ENCODE data around the gene SMTNL2.
"Not testable (repeated sequence)": the region's sequence is repeated elsewhere in the genome, so short reads cannot be mapped to it uniquely, and the experiment has no call there.

The SMTNL2 gene

DNA sequence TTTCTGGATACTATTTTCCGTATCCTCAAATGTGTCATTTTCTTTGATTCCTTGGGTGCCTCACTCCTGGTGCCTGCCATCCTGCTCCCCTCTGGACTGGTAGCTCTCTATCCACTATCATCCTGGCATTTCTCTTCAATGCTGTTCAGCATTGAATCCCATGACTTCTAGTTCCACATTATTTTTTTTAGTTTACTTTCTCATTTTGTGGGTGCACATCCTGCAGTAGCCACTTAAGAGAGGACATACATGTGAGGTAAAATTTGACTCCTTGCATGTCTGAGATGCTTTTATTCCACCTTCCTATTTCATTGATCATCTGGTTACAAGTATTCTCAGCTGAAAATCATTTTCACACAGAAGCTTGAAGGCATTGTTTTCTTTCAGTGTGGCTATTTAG lies 38.0 kb downstream of the SMTNL2 start:
- intact Hi-C loops (cut with micrococcal nuclease), result no loop called here
- Mint-ChIP-seq H3K4me1 (ENCODE audit: low read depth) (peaks cover 41% of the 10 kb centered on the region), H3K4me3 (no peak overlapping the region)

DNA sequence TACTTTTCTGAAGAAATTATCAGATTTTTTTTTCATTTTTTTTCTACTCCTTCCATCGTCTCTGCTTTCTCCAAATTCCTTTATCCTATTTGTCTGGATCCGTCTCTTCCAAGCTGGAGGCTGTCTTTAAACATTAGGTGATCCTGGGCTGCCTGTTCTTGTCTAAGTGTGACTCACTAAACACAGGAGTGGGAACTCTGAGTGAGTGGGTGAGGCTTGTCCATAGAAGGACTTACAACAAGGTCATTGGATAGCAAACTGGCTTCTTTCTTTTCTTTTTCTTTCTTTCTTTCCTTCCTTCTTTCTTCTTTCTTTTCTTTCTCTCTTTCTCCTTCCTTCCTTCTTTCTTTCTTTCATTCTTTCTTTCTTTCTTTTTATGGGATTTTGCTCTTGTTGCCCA lies 38.9 kb downstream of the SMTNL2 start:
- Mint-ChIP-seq H3K36me3 (ENCODE audit: low read depth) (no peaks in the 10 kb centered on the region), H3K4me1 (ENCODE audit: low read depth) (peaks cover 42% of the 10 kb centered on the region), H3K27ac (no peak overlapping the region), H3K27me3 (peaks cover 3% of the 10 kb centered on the region), H3K9me3 (no peaks in the 10 kb centered on the region), H3K4me3 (no peak overlapping the region)
- intact Hi-C loops (cut with micrococcal nuclease), result no loop called here

More for the DNA sequence above, 38.0 kb downstream of the SMTNL2 start:
- Mint-ChIP-seq H3K27ac (no peak overlapping the region), H3K36me3 (ENCODE audit: low read depth) (no peaks in the 10 kb centered on the region), H3K9me3 (no peaks in the 10 kb centered on the region), H3K27me3 (peaks cover 9% of the 10 kb centered on the region)

DNA sequence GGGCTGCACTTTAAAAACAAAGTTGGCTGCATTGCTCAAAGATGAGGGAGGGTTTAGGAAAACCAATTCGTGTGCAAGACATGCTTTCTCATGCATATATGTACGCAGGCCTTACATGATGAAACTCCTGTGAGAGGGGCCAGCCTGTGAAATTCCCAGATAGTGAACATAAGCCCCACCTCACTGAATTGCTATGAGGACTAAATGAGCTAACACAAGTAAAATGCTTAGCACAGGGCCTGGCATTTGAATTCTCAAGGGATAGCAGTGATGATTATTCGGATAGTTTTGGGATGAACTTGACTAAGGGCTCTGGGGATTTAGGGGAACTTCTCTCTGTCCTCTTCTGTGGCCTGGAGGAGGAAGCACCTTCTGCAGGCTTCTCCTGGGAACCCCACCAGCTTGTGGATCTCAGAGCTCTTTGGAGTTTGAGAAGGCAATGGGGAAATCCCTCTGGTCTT lies 40.2 kb downstream of the SMTNL2 start:
- H3K9me3 Mint-ChIP-seq; intact Hi-C loops (cut with micrococcal nuclease); H3K36me3 Mint-ChIP-seq (ENCODE audit: low read depth): not testable (repeated sequence)

DNA sequence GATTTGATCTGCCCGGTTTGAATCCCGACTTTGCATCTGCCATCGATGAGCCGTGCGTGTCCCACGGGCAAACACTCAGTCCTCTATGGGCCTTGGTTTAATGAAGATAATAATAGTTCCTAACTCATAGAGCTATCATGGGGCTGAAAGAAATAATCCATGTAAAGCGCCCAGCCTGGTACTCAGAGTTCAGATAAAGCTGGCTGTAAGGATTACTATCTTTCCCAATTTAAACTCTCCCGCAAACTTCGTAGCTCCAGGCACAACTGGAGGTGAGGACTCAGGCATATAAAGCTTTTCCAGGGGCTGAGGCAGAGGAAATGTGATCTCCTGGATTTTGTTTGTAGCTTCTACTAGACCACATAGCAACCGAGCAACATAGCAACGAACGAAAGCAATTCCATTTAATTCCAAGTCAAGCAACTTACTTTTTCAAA lies 40.9 kb downstream of the SMTNL2 start:
- Mint-ChIP-seq H3K36me3 (ENCODE audit: low read depth) (peaks cover 10% of the 10 kb centered on the region), H3K27me3 (no peaks in the 10 kb centered on the region), H3K9me3 (no peaks in the 10 kb centered on the region), H3K4me1 (ENCODE audit: low read depth) (peaks cover 42% of the 10 kb centered on the region), H3K27ac (peak overlapping the region; percentile 52), H3K4me3 (no peak overlapping the region)
- intact Hi-C loops (cut with micrococcal nuclease), result no loop called here

More for the DNA sequence above, 40.2 kb downstream of the SMTNL2 start:
- H3K27me3 Mint-ChIP-seq, H3K4me3 Mint-ChIP-seq: not testable (repeated sequence)
- H3K4me1 Mint-ChIP-seq (ENCODE audit: low read depth), result peaks cover 42% of the 10 kb centered on the region
- H3K27ac Mint-ChIP-seq, result peak overlapping the region; percentile 52

DNA sequence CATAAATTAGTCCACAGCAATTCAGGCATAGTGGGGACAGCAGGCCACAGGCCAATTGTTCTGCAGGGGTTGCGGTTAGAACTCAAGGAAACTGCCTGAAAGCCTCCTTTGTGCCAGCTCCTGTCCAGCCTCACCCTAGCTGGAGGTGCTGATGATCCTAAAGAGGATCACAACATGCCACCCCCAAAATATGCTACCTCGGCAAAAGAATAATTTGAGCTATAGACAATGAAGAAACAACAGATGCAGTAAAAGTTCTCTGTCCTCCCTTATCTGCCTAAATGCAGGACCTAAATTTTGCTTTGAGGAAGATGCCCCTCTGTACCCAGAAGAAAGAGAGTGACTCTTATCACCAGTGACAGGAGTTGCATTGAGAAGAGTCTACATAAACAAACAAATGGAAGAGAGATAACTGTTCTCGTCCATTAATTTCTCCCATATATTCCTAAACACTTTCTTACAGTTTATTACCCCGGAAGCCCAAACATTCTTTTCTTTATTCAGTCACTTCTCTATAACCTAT lies 42.5 kb downstream of the SMTNL2 start:
- peak overlapping the region; percentile 27 for H3K27ac Mint-ChIP-seq
- H3K4me3 Mint-ChIP-seq, result no peak overlapping the region
- no peaks in the 10 kb centered on the region for H3K27me3 Mint-ChIP-seq
- intact Hi-C loops (cut with micrococcal nuclease), result loop anchor here (1.0 kb wide), 1 partner anchor 60 kb away; no protein-coding TSS in a partner anchor
- peaks cover 51% of the 10 kb centered on the region for H3K4me1 Mint-ChIP-seq (ENCODE audit: low read depth)
- peaks cover 26% of the 10 kb centered on the region for H3K36me3 Mint-ChIP-seq (ENCODE audit: low read depth)
- H3K9me3 Mint-ChIP-seq, result no peaks in the 10 kb centered on the region

DNA sequence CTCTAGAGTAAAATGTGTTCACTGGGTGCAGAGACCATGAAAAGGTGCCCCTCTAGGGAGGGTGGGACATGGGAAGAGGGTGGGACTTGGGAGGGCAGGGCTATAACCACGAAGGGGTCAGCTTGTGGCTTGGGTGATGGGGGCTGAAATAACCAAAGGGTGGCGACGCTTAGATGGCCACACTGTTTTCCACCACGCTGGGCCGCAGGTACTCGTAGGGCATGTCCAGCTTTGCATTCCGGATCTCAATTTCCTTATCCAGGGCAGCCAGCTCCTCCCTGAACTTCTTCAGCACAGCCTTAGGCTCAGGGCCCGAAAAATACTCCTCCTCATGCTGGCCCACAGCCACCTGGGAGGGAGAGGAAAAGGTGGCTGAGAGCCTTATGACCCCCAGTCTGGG lies 47.1 kb downstream of the SMTNL2 start:
- intact Hi-C loops (cut with micrococcal nuclease), result no loop called here
- Mint-ChIP-seq H3K36me3 (ENCODE audit: low read depth) (peaks cover 72% of the 10 kb centered on the region), H3K9me3 (no peaks in the 10 kb centered on the region), H3K27ac (peak overlapping the region; percentile 88), H3K27me3 (no peaks in the 10 kb centered on the region), H3K4me1 (ENCODE audit: low read depth) (peaks cover 60% of the 10 kb centered on the region), H3K4me3 (no peak overlapping the region)

DNA sequence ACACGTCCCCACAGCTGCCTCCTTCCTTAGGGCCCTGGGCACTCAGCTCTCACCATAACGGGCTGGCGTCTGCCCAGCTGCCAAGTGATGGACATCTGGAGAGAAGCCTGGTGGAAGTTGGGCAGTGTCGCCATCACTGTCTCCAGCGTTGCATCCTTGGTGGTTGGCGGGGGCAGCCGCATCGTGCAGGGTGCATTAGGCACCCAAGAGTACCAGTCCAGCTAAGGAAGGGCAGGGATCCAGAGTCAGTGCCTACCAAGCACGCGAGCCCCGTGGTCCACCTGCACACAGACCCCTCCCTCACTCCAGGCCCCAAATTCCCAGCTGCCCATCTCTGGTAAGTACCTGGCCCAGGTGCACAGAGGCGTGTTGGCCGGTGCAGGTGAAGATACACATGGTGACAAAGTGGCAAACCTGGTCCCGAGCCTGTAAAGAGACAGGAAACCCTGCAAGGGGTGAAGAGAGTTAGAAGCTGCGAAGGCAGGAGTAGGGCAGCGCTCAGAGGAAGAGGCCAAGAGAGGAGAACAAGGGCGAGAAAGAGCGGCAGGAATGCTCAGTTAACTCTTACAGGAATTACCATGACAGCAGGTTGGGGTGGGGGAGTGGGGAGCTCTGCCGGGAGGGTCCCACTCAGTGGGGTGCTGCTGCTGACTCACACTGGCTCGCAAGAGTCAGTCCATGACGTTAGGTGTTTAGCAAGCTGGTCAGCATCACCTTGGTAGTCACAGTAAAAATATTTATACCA lies 47.7 kb downstream of the SMTNL2 start:
- H3K27ac Mint-ChIP-seq, result peak overlapping the region; percentile 88

DNA sequence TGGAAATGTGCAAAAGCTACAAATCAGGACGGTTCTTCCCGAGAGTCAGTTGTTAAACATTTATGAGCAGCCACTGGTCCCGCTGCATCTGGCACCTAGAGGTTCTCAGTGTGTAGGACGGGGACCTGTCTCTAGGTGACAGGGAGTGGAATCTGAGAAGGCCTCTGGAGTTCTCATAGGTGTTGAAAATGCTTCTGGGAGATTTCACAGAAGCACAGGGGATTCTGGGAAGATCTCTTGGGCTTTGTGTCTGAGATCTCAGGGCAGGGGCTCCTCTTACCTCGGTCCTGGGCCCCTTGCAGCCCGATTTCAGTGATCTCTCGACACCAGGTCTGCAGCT lies 48.2 kb downstream of the SMTNL2 start:
- H3K4me3 Mint-ChIP-seq, result no peak overlapping the region
- H3K27me3 Mint-ChIP-seq, result no peaks in the 10 kb centered on the region
- H3K27ac Mint-ChIP-seq, result peak overlapping the region; percentile 88
- intact Hi-C loops (cut with micrococcal nuclease), result no loop called here
- H3K9me3 Mint-ChIP-seq, result no peaks in the 10 kb centered on the region
- peaks cover 84% of the 10 kb centered on the region for H3K36me3 Mint-ChIP-seq (ENCODE audit: low read depth)
- H3K4me1 Mint-ChIP-seq (ENCODE audit: low read depth), result peaks cover 61% of the 10 kb centered on the region

More for the DNA sequence above, 47.7 kb downstream of the SMTNL2 start:
- intact Hi-C loops (cut with micrococcal nuclease), result no loop called here
- Mint-ChIP-seq H3K4me3 (no peak overlapping the region), H3K9me3 (no peaks in the 10 kb centered on the region), H3K4me1 (ENCODE audit: low read depth) (peaks cover 60% of the 10 kb centered on the region), H3K27me3 (no peaks in the 10 kb centered on the region), H3K36me3 (ENCODE audit: low read depth) (peaks cover 78% of the 10 kb centered on the region)

DNA sequence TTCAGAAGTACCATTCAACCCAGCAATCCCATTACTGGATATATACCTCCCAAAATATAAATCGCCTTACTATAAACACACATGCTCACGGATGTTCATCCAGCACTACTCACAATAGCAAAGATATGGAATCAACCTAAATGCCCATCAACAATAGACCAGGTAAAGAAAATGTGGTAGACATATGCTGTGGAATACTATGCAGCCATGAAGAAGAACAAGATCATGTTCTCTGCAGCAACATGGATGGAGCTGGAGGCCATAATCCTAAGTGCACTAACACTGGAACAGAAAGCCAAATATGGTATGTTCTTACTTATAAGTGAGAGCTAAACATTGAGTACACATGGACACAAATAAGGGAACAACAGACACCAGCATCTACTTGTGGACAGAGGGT lies 49.3 kb downstream of the SMTNL2 start:
- Mint-ChIP-seq H3K9me3 (no peaks in the 10 kb centered on the region), H3K4me1 (ENCODE audit: low read depth) (peaks cover 72% of the 10 kb centered on the region), H3K27me3 (no peaks in the 10 kb centered on the region), H3K4me3 (peak overlapping the region; percentile 22), H3K36me3 (ENCODE audit: low read depth) (peaks cover 94% of the 10 kb centered on the region), H3K27ac (peak overlapping the region; percentile 88)
- intact Hi-C loops (cut with micrococcal nuclease), result no loop called here

DNA sequence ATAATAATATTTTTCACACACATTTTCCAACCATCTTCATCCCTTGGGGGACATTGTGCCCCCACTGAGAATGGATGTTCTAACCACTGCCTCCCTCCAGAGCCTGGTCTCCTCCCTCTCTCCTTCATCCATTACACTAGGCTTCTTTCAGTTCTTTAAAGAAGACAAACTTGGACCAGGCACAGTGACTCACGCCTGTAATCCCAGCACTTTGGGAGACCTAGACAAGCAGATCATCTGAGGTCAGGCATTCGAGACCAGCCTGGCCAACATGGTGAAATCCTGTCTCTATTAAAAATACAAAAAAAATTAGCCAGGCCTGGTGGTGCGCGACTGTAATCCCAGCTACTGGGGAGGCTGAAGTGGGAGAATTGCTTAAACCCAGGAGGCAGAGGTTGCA lies 50.6 kb downstream of the SMTNL2 start:
- Mint-ChIP-seq H3K27me3 (no peaks in the 10 kb centered on the region), H3K36me3 (ENCODE audit: low read depth) (peaks cover 97% of the 10 kb centered on the region), H3K9me3 (no peaks in the 10 kb centered on the region), H3K4me1 (ENCODE audit: low read depth) (peaks cover 80% of the 10 kb centered on the region), H3K4me3 (peak overlapping the region; percentile 100), H3K27ac (peak overlapping the region; percentile 88)
- intact Hi-C loops (cut with micrococcal nuclease), result no loop called here

DNA sequence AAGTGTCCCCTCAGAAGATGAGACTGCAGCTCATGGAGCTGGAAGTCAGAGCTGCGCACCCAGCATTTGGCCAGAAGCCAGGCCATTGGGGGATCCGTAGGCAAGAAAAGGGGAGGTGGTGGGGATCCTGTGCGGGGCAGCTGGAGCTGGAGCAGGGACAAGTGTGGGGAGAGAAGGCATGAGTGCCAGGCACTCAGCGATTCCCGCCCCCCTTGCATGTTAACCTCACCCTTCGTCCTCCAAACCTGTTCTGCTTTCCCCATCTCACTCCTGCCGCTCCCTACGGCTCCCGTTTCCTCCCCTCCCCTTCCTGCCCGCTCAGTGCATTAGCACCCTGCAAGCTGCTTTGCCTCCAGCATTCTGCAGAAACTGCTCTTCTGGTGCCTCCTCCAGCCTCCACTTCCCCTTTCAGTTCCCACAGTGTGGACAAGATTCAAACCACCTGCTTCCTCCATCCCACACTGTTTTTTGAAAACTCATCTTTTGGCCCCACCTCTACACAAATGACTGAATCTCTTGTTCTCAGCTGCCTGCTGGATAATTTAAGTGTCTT lies 51.6 kb downstream of the SMTNL2 start:
- Mint-ChIP-seq H3K36me3 (ENCODE audit: low read depth) (peaks cover 97% of the 10 kb centered on the region), H3K9me3 (no peaks in the 10 kb centered on the region), H3K27ac (peak overlapping the region; percentile 88), H3K4me3 (peak overlapping the region; percentile 100), H3K27me3 (no peaks in the 10 kb centered on the region), H3K4me1 (ENCODE audit: low read depth) (peaks cover 80% of the 10 kb centered on the region)
- intact Hi-C loops (cut with micrococcal nuclease), result loop anchor here (2.0 kb wide), 1 partner anchor 63 kb away; no protein-coding TSS in a partner anchor

DNA sequence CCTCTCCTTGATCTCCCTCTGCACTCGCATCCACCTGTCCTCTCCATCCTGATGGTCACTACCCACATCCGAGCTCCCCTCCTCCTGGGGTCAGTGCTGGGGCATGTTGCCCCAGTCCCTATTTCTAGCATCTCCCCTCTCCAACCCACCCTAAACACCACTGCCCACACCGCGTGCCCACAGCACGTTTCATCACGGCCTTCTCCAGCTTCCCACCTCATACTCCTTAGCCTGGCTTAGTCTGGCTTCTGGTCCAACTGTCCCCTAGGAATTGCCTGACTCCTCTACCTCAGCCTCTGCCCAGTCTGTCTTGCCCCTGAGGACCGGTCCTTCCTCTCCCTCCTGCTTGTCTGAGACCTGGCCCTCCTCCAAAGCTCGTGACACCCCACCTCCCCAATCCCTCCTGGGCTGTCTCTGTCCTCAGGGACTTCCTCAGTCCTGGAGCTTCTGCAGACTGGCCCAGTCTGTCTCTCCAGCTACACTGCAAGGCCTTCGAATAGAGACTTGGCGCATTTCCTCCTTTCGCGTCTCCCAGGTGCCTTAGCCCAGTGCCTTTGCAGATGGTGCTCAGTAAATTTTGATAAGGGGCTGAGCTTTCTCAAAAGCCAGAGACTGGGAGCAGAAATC lies 52.3 kb downstream of the SMTNL2 start:
- Mint-ChIP-seq H3K4me1 (ENCODE audit: low read depth) (peaks cover 75% of the 10 kb centered on the region), H3K27ac (peak overlapping the region; percentile 88), H3K4me3 (peak overlapping the region; percentile 100), H3K36me3 (ENCODE audit: low read depth) (peaks cover 97% of the 10 kb centered on the region), H3K27me3 (no peaks in the 10 kb centered on the region), H3K9me3 (no peaks in the 10 kb centered on the region)
- intact Hi-C loops (cut with micrococcal nuclease), result loop anchor here (2.0 kb wide), 1 partner anchor 62 kb away; no protein-coding TSS in a partner anchor

DNA sequence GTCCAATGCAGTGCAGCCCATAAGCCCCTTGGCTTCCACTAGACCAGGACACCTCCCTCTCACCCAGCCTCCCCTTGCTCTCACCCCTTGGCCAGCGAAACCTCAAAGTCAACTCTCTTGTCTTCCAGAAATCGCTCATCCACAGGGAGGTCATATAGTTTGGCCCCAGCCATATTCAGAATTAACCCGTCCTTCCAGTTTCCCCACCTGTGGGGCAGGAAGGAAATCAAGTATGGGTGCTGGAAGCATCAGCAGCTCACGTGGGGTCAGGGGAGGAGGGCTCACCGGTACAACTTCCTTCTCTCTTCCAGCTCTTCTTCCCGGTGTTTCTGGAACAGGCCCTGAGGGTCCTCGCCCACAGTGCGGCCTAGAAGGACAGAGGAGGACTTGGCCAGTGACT lies 54.4 kb downstream of the SMTNL2 start:
- H3K27me3 Mint-ChIP-seq; intact Hi-C loops (cut with micrococcal nuclease); H3K9me3 Mint-ChIP-seq: not testable (repeated sequence)
- H3K27ac Mint-ChIP-seq, result peak overlapping the region; percentile 88
- peak overlapping the region; percentile 100 for H3K4me3 Mint-ChIP-seq
- peaks cover 76% of the 10 kb centered on the region for H3K4me1 Mint-ChIP-seq (ENCODE audit: low read depth)
- peaks cover 80% of the 10 kb centered on the region for H3K36me3 Mint-ChIP-seq (ENCODE audit: low read depth)
